ENCODE measurements around the gene PRSS57. TPM values are rescaled to one million over a fixed set of nuclear protein-coding genes. Genes with fewer than 3 reads are reported as not detected.
"Not testable (repeated sequence)": the region's sequence is repeated elsewhere in the genome, so short reads cannot be mapped to it uniquely, and the experiment has no call there.

Gene PRSS57
- total RNA-seq, 2 experiments from 2014 or later, result not detected

DNA sequence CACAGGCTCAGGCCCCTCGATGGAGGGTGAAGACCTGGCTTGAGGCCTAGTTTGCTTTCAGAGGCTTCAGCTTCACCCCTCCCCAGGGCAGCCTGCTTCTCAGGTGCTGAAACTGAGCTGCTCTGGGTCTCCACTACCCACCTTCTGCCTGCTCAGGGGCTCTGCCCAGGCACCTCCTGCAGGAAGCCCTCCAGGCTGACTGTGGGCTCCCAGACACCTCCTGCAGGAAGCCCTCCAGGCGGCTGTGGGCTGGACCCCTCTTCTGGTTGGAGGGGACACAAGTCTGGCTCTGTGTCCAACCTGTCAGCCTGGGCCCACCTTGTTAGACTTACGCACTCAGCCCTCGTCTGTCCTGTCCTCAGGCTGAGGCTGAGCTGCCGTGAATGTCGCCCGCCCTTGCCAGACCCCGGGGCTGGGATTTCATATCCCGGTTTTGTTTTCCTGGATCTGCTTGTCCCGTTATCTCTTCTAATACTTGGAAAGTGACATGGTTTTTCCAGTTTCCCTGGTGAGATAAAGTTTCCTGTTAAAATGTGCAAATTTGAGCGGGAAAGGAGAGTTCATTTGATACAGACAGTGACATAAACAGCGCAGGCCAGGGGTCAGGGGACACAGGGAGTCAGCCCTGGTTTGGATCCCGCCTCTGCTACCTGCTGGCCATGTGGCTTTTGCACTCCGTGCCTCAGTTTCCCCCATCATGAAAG lies 34.9 kb upstream of the PRSS57 start:
- Histone ChIP-seq H3K4me1 (ENCODE audit: insufficient read depth, low read length, poor library complexity, severe bottlenecking) (peaks cover 19% of the 10 kb centered on the region), H3K4me3 (ENCODE audit: low read depth, low read length, poor library complexity, severe bottlenecking) (no peak overlapping the region), H3K36me3 (ENCODE audit: insufficient read depth, low read length) (no peaks in the 10 kb centered on the region), H3K79me2 (ENCODE audit: insufficient read depth, low read depth, low read length) (no peaks in the 10 kb centered on the region), H2AFZ (ENCODE audit: low read length) (no peak overlapping the region; the same call in 1 of the 2 replicates), H3K9me3 (ENCODE audit: low read length) (no peaks in the 10 kb centered on the region), H3K4me2 (ENCODE audit: low read length) (peak overlapping the region; percentile 1; the same call in 1 of the 2 replicates), H4K20me1 (ENCODE audit: insufficient read depth, low read length) (no peaks in the 10 kb centered on the region), H3K9me2 (ENCODE audit: insufficient read depth, low read length) (no peaks in the 10 kb centered on the region), H3K27ac (ENCODE audit: low read depth, low read length, poor library complexity, severe bottlenecking) (peak overlapping the region; percentile 12)
- intact Hi-C loops (cut with micrococcal nuclease; ENCODE audit: unreplicated experiment), result loop anchor here (5.0 kb wide), 2 partner anchors 48 to 143 kb away; partner anchors contain the start of gene HCN2
- ChIA-PET CTCF (ENCODE audit: unreplicated experiment) (interaction anchor here (0.6 kb wide), 1 partner anchor 540 kb away, joined by 5 read pairs; no protein-coding TSS in a partner anchor), POLR2A (interaction anchor here (0.6 to 0.7 kb wide), 3 partner anchors 52 to 347 kb away, joined by 3 to 6 read pairs (median 5); no protein-coding TSS in a partner anchor)
- no peak for DNase-seq (ENCODE audit: low spot score)
- BruUV-seq (replicated peaks), result no TSS peak
- TF ChIP-seq, protein P1, sequence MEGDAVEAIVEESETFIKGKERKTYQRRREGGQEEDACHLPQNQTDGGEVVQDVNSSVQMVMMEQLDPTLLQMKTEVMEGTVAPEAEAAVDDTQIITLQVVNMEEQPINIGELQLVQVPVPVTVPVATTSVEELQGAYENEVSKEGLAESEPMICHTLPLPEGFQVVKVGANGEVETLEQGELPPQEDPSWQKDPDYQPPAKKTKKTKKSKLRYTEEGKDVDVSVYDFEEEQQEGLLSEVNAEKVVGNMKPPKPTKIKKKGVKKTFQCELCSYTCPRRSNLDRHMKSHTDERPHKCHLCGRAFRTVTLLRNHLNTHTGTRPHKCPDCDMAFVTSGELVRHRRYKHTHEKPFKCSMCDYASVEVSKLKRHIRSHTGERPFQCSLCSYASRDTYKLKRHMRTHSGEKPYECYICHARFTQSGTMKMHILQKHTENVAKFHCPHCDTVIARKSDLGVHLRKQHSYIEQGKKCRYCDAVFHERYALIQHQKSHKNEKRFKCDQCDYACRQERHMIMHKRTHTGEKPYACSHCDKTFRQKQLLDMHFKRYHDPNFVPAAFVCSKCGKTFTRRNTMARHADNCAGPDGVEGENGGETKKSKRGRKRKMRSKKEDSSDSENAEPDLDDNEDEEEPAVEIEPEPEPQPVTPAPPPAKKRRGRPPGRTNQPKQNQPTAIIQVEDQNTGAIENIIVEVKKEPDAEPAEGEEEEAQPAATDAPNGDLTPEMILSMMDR (conservative IDR thresholded peaks at IDR 0.05; ENCODE audit: low read length), result no peak
- TF ChIP-seq EZH2phosphoT487 (IDR thresholded peaks at IDR 0.05; ENCODE audit: borderline replicate concordance, low read depth, low read length), result no peak

GRCh38 chr19:729564-729963 lies 34.3 kb upstream of the PRSS57 start:
- H3K9me3 ChIP-seq (ENCODE audit: low read length); H3K36me3 ChIP-seq (ENCODE audit: insufficient read depth, low read length); H3K4me3 ChIP-seq (ENCODE audit: low read depth, low read length, poor library complexity, severe bottlenecking); H4K20me1 ChIP-seq (ENCODE audit: insufficient read depth, low read length); H3K79me2 ChIP-seq (ENCODE audit: insufficient read depth, low read depth, low read length); intact Hi-C loops (cut with micrococcal nuclease; ENCODE audit: unreplicated experiment); CTCF ChIA-PET (ENCODE audit: unreplicated experiment); BruUV-seq (replicated peaks); H3K9me2 ChIP-seq (ENCODE audit: insufficient read depth, low read length): not testable (repeated sequence)
- DNase-seq (ENCODE audit: low spot score), result peak; percentile 28
- Histone ChIP-seq H3K27ac (ENCODE audit: low read depth, low read length, poor library complexity, severe bottlenecking) (peak overlapping the region; percentile 12), H3K4me2 (ENCODE audit: low read length) (peak overlapping the region; percentile 1; the same call in 1 of the 2 replicates), H3K4me1 (ENCODE audit: insufficient read depth, low read length, poor library complexity, severe bottlenecking) (peaks cover 19% of the 10 kb centered on the region), H2AFZ (ENCODE audit: low read length) (peak overlapping the region; percentile 66; the same call in 1 of the 2 replicates)
- POLR2A ChIA-PET, result interaction anchor here (0.6 to 0.7 kb wide), 3 partner anchors 51 to 347 kb away, joined by 3 to 6 read pairs (median 5); no protein-coding TSS in a partner anchor

GRCh38 chr19:728011-728410 lies 32.8 kb upstream of the PRSS57 start:
- no peak for DNase-seq (ENCODE audit: low spot score)
- no TSS peak for BruUV-seq (replicated peaks)
- intact Hi-C loops (cut with micrococcal nuclease; ENCODE audit: unreplicated experiment), result no loop called here
- Histone ChIP-seq H3K9me2 (ENCODE audit: insufficient read depth, low read length) (no peaks in the 10 kb centered on the region), H3K36me3 (ENCODE audit: insufficient read depth, low read length) (no peaks in the 10 kb centered on the region), H4K20me1 (ENCODE audit: insufficient read depth, low read length) (no peaks in the 10 kb centered on the region), H3K27ac (ENCODE audit: low read depth, low read length, poor library complexity, severe bottlenecking) (no peak overlapping the region), H2AFZ (ENCODE audit: low read length) (no peak overlapping the region), H3K4me2 (ENCODE audit: low read length) (no peak overlapping the region), H3K79me2 (ENCODE audit: insufficient read depth, low read depth, low read length) (no peaks in the 10 kb centered on the region), H3K9me3 (ENCODE audit: low read length) (no peaks in the 10 kb centered on the region), H3K4me3 (ENCODE audit: low read depth, low read length, poor library complexity, severe bottlenecking) (no peak overlapping the region), H3K4me1 (ENCODE audit: insufficient read depth, low read length, poor library complexity, severe bottlenecking) (peaks cover 30% of the 10 kb centered on the region)
- TF ChIP-seq, protein P1 (conservative IDR thresholded peaks at IDR 0.05; ENCODE audit: low read length), result no peak
- TF ChIP-seq EZH2phosphoT487 (IDR thresholded peaks at IDR 0.05; ENCODE audit: borderline replicate concordance, low read depth, low read length), result no peak
- CTCF ChIA-PET (ENCODE audit: unreplicated experiment), result no interaction called here
- POLR2A ChIA-PET, result no interaction called here
